ENCODE data around the gene F9.
"Not testable (repeated sequence)": the region's sequence is repeated elsewhere in the genome, so short reads cannot be mapped to it uniquely, and the experiment has no call there.

The F9 gene

GRCh38 chrX:139518475-139518874, 12.1 kb upstream of the F9 start:
- H3K36me3 ChIP-seq, result no peaks in the 10 kb centered on the region
- H3K9me3 ChIP-seq, result no peaks in the 10 kb centered on the region
- no peaks in the 10 kb centered on the region for H3K27me3 ChIP-seq
- no peak overlapping the region for H3K27ac ChIP-seq
- H3K4me3 ChIP-seq, result no peak overlapping the region
- intact Hi-C loops (cut with DNase I; ENCODE audit: low total_unique reads), result no loop called here
- no peak for DNase-seq
- no peaks in the 10 kb centered on the region for H3K4me1 ChIP-seq
- TF ChIP-seq CTCF (IDR thresholded peaks at IDR 0.05), result no peak

DNA sequence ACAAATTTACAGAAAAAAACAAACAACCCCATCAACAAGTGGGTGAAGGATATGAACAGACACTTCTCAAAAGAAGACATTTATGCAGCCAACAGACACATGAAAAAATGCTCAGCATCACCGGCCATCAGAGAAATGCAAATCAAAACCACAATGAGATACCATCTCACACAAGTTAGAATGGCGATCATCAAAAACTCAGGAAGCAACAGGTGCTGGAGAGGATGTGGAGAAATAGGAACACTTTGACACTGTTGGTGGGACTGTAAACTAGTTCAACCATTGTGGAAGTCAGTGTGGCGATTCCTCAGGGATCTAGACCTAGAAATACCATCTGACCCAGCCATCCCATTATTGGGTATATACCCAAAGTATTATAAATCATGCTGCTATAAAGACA, 1.7 kb upstream of the F9 start:
- H3K4me3 ChIP-seq; H3K9me3 ChIP-seq; intact Hi-C loops (cut with DNase I; ENCODE audit: low total_unique reads); H3K27me3 ChIP-seq; DNase-seq; H3K4me1 ChIP-seq; H3K36me3 ChIP-seq; H3K27ac ChIP-seq: not testable (repeated sequence)

- Histone ChIP-seq H3K27ac (no peak overlapping the region), H3K4me1 (no peaks in the 10 kb centered on the region), H3K4me3 (no peak overlapping the region), H3K9me3 (no peaks in the 10 kb centered on the region), H3K36me3 (no peaks in the 10 kb centered on the region), H3K27me3 (no peaks in the 10 kb centered on the region)
- no peak for TF ChIP-seq CTCF (IDR thresholded peaks at IDR 0.05)
- DNase-seq, result no peak
- intact Hi-C loops (cut with DNase I; ENCODE audit: low total_unique reads), result no loop called here
These were observed 2.3 kb downstream of the F9 start for GRCh38 chrX:139532834-139533233.

DNA sequence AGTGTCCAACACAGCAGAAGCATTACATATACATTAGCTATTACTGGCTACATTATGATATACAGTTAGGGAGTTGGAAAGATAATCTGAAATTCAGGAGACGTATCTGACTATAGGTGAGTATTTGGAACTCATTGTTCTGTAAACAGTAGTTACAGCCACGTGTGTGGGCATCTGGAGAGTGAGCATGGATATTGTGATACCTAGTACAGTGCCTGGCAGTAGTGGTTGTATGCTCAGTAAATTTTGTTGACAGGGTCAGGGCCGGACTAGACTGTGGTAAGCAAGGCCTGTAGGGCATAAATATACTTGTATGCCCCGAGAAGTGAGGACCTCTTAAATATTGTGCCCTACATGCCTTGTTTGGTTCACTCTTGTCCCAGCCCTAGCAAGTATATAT, 2.9 kb downstream of the F9 start:
- H3K36me3 ChIP-seq, result no peaks in the 10 kb centered on the region
- intact Hi-C loops (cut with DNase I; ENCODE audit: low total_unique reads), result no loop called here
- H3K9me3 ChIP-seq, result no peaks in the 10 kb centered on the region
- no peak for TF ChIP-seq CTCF (IDR thresholded peaks at IDR 0.05)
- H3K4me1 ChIP-seq, result no peaks in the 10 kb centered on the region
- no peak overlapping the region for H3K4me3 ChIP-seq
- no peak for DNase-seq
- H3K27ac ChIP-seq, result no peak overlapping the region
- no peaks in the 10 kb centered on the region for H3K27me3 ChIP-seq

DNA sequence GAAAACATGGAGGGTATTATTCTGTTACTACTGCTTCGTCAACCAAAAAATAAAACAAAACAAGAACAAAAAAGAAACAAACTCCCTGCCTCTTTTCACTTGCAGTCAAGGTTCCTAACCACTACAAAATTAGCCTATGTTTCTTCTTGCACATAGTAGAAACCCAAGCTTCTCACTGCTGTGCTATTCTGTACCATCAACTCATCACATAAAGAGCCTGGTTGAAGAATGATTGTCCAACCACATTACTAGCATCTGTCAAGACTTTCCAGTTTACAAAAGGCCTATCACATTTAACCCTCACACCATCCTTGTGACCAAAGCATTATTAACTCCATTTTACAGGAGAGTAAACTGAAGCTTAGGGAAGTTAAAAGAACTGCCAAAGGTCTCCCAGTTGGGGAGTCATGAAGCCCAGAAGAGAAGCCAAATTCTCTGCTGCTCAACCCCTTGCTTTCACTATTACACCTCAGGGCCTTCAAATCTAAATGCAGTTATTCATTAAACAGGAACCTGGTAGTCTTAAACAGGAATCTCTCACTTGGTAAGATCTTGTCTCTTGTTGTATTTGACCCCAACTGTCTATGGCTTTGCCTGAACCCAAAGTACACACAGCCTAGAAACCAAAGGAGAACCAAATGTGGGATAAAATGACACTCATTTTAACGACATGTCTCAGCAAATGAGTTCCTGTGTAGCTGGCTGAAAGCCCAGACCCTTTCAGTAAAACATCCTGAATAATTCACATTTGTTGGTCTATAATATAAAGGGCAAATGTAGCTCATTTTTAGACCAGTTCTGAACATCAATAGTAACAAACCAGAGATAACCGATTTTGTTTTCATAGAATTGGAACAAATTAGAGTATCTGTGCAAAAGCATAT, 8.6 kb downstream of the F9 start:
- no peaks in the 10 kb centered on the region for H3K36me3 ChIP-seq
- H3K4me3 ChIP-seq, result no peak overlapping the region
- no peaks in the 10 kb centered on the region for H3K4me1 ChIP-seq
- H3K27ac ChIP-seq, result no peak overlapping the region
- no peaks in the 10 kb centered on the region for H3K27me3 ChIP-seq
- no peak for DNase-seq
- intact Hi-C loops (cut with DNase I; ENCODE audit: low total_unique reads), result no loop called here
- TF ChIP-seq CTCF (IDR thresholded peaks at IDR 0.05), result no peak
- H3K9me3 ChIP-seq, result no peaks in the 10 kb centered on the region

GRCh38 chrX:139542652-139543051, 12.1 kb downstream of the F9 start:
- no peak for DNase-seq
- Histone ChIP-seq H3K4me1 (no peaks in the 10 kb centered on the region), H3K27me3 (no peaks in the 10 kb centered on the region), H3K4me3 (no peak overlapping the region), H3K36me3 (no peaks in the 10 kb centered on the region), H3K27ac (no peak overlapping the region), H3K9me3 (no peaks in the 10 kb centered on the region)
- TF ChIP-seq CTCF (IDR thresholded peaks at IDR 0.05), result no peak
- intact Hi-C loops (cut with DNase I; ENCODE audit: low total_unique reads), result no loop called here
